NOMO-1 treated with DMSO at 0.1 percent for 48 hours (cell line): ENCODE results near the gene FAM83B.
A peak's percentile ranks its signal among the peaks of the same experiment; 100 is the strongest.
"Not testable (repeated sequence)": the region's sequence is repeated elsewhere in the genome, so short reads cannot be mapped to it uniquely, and the experiment has no call there.

ENCODE experiments used
- DNase-seq: peaks from one replicate; lab custom pipeline; 2025; ENCODE audit not compliant: unreplicated experiment; lab: John Stamatoyannopoulos, UW

FAM83B gene

DNA sequence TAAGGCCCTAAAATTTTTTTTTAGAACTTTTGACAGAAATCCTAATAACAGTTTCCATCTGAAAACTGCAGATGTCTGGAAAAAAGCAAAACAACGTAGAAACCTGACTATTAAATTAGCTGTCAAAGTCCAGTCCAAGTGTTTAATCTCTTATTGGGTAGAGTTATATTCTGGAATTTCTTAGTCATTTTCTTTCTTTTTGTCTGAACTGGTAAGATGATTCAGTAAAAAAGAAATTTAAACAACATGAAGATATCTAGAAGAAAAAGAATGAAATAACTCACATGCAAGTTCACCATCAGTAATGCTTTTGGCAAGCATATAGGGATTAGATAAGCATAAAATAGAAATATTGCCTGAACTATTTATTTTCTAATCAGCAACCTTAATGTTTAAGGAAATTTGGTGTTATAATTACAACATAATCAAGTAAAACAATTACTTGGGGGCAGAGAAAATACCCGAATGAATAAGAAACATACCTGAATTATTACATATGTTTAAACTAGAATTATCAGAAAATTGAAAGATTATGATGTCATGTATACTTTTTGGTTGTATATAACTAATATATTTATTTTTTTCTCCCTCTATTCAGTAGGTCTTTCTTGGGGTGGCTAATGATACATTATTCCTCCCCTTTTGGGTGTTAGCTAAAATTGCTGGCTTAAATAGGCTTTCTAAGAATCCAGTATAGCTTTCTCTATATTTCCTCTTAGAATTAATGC lies 51.1 kb downstream of the FAM83B start:
- DNase-seq = no peak

DNA sequence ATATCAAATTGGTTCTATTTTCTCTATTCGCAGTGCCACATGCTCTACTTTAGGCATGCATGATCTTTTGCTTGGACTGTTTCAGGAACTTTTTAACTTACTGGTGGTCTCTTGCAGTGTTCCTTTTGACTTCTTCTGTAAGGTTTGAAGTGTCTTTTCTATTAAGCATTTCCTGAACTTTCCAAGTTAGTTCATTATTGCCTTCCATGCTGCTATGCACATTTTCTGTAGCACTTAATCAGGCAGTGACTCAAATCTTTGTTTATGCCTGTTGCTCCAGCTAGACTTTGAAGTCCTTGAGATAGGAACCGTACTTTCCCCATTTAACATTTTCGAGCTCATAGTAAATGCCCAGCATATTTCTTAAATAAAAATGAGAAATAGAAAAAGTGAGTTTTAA lies 52.2 kb downstream of the FAM83B start:
- DNase-seq = no peak

DNA sequence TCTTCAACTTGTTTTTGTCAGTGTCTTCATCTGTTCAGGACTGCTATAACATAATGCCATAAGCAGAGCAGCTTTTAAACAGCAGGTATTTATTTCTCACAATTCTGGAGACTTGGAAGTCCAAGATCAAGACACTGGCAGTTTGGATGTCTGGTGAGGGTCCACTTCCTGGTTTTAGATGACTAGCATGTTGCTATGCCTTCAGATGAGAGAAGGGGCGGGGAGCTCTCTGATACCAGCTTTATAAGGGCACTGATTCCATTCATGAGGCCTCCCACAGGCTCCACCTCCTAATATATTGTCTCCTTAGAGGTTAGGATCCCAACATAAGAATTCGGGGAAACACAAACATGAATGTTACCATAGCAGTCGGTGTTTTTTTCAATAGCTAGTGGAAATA lies 52.9 kb downstream of the FAM83B start:
- DNase-seq = no peak

DNA sequence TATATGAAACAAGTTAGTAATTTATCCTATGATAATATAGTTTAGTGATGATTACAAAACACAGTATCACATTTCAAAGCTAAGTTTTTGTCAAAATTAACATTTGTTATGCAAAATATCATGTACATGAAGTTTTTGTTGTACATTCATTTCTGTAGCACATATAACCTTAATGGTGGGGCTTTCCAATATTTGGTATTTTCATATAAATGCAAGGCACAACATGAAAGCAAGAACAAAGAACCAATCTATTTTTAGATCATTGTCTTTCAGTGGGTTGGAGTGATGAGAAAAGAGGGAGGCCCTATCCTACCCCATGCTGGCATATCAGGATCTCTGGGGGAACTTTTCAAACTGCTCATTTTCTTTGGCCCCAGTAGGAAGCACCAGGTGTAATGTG lies 53.4 kb downstream of the FAM83B start:
- no peak for DNase-seq

DNA sequence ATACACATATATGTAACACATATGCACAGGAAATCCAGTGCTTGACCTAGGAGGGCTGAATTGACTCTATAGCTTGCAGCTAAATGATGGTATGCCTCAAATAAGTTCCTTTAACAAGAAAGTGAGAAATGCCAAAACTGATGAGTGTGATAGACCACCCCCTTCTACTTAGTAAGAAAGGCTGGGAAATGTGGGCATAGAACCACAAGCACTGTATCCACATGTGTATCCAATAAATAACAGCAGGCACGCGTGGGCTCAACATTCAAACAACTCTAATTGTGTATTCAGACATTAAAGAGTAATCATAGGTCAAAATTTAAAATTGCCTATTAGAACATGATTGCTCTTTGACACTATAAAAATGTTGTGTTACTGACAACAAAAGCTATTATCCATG lies 54.1 kb downstream of the FAM83B start:
- no peak for DNase-seq

DNA sequence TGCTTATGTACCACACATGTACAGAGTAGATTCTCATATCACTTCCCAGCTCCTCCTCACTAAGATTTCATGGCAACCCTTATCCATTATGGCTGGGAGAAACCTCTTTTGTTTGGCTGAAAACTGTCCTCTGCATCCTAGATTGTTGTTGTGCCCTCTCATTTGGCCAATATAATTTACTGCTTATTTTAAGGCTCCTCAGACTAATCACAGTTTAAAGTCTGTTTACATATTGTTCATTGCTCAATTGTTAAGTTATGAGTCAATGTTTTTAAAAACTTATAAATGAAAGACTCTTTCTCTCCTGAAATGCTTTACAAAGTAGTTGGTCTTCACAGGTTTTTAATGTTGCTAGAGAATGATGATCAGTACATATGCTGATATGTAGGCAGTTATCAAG lies 57.3 kb downstream of the FAM83B start:
- DNase-seq = no peak

DNA sequence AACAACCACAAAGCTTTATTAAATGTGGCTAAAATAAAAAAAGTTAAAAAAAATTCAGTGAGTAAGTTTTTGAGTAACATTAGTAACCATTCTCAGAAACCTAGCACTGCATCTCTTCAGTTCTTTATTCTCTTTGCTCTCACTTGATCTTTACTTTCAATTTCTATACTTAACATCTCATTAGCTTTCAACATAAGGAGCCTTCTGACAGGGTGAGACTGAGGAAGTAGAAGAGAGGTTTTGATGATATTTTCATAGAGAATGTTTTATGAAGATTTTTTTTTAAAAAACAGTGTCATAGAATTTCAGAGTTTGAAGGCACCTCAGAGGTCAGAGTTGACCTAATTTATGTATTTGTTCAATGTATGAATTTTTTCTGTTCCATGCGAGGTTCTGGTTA lies 60.8 kb downstream of the FAM83B start:
- DNase-seq = peak; percentile 9

DNA sequence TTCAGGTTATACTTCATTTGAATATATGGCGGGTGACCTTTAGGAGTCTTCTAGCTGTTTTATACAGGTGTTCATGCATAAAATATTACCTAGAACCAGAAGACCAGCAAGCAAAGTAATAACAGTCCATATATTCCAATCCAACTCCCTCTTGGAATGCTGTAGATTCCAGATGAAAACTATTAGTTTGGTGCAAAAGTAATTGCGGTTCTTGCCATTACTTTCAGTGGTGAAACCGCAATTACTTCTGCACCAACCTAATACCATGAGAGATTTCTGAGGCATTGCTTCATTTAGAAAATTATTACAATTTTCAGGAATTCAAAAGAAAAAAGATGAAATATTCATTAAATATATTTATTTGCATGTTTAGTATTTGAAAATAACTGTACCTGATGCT lies 62.6 kb downstream of the FAM83B start:
- no peak for DNase-seq

DNA sequence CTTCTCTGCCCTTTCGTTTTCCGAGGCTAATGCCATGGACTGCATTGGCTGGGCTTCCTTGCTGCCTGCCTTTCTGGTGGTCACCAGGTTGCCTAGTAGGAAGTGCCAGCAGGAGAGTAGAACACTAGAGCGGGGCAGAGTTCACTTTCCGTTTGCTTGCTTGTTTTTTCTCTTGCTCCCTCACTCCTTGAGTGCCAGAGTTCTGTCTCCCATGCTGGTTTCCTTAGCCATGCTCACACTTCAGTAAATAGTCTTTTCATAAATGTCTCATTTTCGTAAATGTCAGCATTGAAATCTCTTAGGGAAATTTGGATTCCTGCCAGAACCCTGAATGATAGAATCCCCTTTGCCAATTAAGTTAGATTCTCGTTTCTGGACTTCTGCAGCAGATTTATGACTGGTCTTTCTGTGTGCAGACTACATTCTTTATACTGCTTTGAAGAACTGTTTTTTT lies 63.9 kb downstream of the FAM83B start:
- no peak for DNase-seq

DNA sequence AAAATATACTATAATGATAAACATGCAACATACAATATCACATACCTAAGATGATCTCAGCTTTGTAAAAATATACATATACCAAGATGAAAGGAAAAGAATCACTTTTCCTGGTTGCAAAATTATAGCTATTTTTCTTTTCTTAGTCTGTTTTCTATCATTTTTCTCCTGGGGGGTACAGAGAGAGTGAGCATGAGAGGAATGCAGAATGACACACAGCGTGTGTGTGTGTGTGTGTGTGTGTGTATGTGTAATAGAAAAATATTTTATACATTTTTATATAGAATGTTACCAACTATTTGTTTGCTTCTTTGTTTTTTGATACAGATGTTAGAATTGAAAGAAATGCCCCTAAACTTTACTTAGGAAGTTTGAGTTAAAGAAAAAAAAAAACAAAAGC lies 64.3 kb downstream of the FAM83B start:
- no peak for DNase-seq

DNA sequence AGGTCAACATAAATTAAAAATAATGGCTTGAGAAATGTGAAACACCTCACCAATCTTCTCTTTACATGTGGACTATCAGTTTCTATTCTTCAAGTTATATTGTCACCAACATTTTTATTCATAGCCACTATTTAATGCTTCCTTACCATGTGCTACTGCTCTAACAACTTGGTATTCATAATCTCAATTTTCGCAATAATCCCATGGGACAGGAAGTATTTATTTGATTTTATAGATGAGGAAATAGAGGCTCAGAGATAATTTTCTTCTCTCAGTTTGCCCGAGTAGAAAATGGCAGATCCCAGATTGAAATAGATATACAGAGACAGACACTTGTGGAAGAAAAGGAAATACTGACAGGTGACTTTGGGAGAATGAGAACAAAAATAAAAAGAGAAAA lies 66.6 kb downstream of the FAM83B start:
- no peak for DNase-seq

DNA sequence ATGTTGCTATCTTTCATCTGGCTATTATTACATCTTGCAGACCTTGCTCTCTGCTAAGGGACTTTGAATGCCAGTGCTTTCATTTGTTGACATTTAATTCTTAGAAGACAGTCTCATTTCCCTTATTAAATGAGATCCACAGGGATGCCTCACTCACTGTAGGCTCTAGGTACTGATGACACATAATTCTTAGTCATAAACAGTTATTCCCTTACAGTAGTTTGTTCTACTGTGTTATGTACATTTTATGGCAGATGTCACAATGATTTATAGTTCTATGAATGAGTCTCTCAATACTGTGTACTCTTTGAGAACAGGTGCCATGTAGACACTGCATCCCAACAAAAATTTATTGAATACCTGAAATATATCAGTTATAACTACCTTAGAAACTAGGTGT lies 70.3 kb downstream of the FAM83B start:
- no peak for DNase-seq

DNA sequence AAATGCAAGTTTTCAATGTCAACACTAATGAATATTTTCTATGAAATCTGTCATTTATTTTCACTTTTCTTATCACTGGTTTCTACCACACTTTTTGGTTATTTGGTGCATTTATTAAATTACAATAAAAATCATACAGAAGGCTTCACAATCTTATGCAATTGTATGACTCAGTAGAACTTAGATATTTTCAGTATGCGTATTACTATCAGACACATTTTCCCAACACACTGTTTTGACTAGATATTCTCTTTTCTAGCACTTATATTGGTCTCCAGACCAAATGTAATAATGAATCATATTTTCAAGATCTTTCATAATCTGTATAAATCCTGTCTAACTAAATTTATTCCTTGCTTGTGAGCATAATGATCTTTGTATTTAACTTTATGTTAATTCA lies 74.1 kb downstream of the FAM83B start:
- no peak for DNase-seq

DNA sequence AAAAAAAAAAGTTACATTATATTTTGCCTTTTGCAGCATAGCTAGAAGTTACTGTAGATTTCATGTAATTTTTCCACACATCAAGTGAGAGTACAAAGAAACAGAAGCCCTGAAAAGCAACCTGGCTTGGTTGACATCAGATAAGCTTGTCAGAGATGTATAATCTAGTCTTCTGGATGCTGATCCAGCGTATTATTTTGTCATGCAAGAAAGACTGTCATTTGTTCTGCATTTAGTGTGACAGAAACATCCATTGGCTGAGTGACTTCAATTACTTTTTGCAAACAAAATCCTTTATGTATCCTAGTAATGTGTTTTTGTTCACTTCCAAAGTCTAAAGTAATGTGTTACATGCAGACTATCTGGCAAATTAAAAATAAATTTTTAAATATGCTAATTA lies 75.3 kb downstream of the FAM83B start:
- no peak for DNase-seq

DNA sequence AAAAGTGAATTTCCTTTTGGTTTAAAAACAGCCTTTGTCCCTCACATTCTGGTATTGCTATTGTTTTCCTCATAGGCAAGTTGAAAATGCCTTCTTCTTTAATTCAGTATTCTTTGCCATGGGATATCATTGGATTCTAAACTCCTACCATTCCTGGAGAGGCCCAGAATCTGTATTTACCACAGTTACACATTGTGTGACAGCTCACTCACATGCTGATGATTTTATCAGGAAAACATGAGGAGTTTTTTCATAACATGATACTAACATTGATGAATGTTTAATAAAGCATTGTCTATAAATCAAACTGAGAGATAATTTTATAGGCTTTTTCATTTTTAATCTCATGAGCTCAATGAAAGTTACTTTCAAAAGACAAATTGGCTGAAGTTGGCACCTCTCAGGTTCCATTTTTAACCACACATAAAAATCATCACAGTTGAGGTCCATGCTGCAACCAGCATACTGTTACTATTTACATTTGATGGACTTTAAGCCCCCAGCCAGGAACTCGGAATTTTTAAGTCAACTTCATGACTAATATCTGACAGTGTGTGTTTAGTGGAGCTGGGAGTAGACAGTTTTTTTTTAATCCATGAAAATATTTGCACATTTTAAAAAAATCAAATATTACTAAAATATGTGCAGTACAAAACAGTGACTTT lies 82.8 kb downstream of the FAM83B start:
- no peak for DNase-seq

DNA sequence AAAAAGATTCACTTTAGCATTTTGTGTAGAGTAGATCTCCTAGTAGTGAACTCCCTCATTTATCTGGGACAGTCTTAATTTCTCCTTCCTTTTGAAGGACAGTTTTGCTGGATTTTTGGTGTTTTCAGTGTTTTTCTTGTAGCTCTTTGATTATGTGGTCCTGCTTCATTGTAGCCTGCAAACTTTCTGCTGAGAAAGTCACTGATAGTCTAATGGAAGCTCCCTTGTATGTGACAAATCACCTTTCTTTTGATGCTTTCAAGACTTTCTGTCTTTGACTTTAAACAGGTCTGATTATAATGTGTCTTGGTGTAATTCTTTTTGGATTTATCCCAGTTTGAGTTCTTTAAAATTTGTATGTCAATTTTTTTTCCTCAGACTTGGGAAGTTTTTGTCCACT lies 86.1 kb downstream of the FAM83B start:
- no peak for DNase-seq

DNA sequence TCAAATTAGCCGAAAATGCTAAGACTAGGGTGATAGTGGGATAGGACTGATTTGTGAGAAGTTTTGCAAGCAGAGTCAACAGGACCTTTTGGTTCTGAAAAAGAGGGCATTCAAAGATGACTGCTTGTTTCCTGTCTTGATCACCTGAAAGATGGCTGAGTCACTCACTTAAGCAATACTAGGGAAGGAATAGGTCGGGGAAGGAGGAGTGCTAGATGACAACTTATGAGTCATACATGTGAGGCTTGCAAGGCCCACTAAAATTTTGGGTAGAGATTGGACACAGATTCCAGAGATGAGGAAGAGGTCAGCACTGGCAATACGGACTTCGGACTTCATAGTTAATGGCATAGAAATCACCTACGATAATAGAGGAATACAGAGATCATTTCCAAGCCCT lies 89.2 kb downstream of the FAM83B start:
- DNase-seq = no peak

DNA sequence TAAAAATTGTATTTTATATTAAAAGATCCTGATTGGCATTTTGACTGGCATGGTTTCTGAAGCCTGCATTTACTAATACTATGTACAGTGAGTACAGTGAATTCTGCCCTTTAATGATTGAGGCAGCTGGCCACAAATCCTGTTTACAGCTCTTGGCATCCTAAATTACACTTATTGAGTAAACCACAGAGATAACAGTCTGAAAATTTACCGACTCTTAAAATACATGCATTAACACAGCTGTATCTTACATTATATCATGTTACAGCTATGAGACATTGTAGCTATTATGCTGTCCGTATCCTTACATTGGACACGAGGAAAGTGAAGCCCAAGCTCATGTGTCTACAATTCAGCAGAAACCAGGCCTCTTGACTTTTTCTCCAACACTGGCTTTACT lies 90.8 kb downstream of the FAM83B start:
- DNase-seq = no peak

DNA sequence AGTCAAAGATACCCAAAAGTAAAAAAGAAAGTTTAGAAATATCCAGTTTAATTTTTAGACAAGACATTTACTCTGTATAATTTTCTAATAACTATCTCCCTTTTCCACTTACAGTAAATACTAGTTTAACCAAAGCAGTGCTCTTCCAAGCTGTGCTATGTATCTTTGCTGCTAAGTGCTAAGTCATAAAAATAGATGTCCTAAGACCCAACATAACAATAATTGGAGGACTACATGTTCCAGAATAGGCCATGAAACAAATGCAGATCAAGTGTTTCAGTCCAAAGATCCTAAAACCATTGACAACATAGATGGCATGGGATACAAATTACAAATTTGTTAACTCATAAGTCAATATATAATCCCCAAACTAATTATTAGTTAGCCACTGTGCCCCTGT lies 111.1 kb downstream of the FAM83B start:
- no peak for DNase-seq

DNA sequence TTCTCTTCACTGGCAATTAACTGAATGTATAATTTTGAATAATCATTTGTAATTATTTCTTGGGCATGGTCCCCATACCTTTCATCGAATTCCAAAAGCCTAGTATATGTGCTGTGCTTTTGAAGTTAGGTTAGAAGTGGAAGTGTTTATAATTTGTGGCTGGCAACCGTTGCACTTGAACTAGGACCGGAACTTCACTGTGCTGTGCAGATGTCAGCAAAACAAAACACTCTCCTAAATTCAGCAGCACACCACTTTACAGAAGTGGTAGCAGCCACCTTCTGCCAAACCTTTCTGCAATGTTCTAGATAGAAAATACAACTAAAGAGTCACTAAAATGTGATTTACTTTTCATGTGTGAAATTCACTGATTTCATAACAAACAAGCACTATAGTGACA lies 111.9 kb downstream of the FAM83B start:
- no peak for DNase-seq

DNA sequence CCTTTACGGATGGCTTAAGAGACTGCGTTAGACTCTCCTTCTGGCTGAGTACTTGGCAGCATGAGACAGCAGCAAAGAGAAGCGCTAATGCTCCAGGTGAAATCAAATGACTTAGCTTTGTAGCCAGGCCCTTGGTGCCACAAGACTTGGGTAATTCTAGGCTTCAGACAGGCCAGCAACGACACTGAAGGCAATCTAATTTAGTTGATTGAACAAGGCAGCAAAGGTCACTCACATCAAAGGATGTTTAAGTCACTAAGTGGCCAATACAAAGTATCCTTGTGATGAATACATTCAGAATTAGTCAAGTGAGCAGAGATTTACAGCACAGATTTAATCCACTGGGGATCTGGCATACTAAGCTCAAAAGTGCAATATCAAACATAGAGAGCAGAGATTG lies 113.2 kb downstream of the FAM83B start:
- no peak for DNase-seq

DNA sequence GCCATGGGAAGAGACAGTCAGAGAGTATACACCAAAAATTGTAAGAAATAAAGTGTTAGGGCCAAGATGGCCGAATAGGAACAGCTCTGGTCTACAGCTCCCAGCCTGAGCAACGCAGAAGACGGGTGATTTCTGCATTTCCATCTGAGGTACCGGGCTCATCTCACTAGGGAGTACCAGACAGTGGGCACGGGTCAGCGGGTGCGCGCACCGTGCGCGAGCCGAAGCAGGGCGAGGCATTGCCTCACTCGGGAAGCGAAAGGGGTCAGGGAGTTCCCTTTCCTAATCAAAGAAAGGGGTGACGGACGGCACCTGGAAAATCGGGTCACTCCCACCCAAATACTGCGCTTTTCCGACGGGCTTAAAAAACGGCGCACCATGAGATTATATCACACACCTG lies 114.8 kb downstream of the FAM83B start:
- not testable (repeated sequence) for DNase-seq

DNA sequence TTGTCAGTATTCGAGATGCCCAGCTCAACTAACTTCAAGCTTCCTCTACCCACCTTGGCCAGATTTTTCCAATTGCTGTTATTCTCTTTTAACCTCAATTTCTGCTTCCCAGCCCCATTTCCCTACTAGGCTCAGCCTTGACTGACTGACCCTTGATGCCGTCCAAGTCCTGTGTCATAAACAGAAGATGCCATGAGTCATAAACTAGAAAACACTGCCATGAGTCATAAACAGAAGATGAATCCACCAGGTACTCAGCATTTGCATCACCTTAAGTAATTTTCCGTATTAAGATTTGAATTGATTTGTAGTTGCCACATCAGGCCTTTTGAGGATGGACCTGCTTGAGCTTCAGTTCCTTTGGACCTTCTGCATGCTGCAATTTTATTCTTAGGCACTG lies 123.8 kb downstream of the FAM83B start:
- no peak for DNase-seq
